Measurements from ENCODE around the gene NHERF1. TPM values are rescaled to one million over a fixed set of nuclear protein-coding genes. Genes with fewer than 3 reads are reported as not detected.

NHERF1 gene
- total RNA-seq (10 to 100 TPM in 2 of 4 donors, 1 to 10 TPM in 2; 6.1 to 11.6 (median 9.7) TPM), polyA plus RNA-seq (7.2 TPM)
- long read RNA-seq, donor 1, transcript SLC9A3R1-201 (6 exons, 1,969 nt) = major isoform, 15 of 15 reads
- long read RNA-seq, donor 1, partial matches to known transcripts = 0 of 15 reads
- long read RNA-seq, donor 1, other reads (novel, unspliced or antisense) = 0 of 15 reads
- long read RNA-seq, donor 2, transcript SLC9A3R1-201 (6 exons, 1,969 nt) = major isoform, 13 of 16 reads
- long read RNA-seq, donor 2, partial matches to known transcripts = 3 of 16 reads
- long read RNA-seq, donor 2, other reads (novel, unspliced or antisense) = 0 of 16 reads
- long read RNA-seq, donor 3, transcript SLC9A3R1-201 (6 exons, 1,969 nt) = major isoform, 18 of 21 reads
- long read RNA-seq, donor 3, partial matches to known transcripts = 0 of 21 reads
- long read RNA-seq, donor 3, other reads (novel, unspliced or antisense) = 1 of 21 reads
- long read RNA-seq, donor 4, transcript SLC9A3R1-201 (6 exons, 1,969 nt) = major isoform, 6 of 7 reads
- long read RNA-seq, donor 4, partial matches to known transcripts = 0 of 7 reads
- long read RNA-seq, donor 4, other reads (novel, unspliced or antisense) = 1 of 7 reads

DNA sequence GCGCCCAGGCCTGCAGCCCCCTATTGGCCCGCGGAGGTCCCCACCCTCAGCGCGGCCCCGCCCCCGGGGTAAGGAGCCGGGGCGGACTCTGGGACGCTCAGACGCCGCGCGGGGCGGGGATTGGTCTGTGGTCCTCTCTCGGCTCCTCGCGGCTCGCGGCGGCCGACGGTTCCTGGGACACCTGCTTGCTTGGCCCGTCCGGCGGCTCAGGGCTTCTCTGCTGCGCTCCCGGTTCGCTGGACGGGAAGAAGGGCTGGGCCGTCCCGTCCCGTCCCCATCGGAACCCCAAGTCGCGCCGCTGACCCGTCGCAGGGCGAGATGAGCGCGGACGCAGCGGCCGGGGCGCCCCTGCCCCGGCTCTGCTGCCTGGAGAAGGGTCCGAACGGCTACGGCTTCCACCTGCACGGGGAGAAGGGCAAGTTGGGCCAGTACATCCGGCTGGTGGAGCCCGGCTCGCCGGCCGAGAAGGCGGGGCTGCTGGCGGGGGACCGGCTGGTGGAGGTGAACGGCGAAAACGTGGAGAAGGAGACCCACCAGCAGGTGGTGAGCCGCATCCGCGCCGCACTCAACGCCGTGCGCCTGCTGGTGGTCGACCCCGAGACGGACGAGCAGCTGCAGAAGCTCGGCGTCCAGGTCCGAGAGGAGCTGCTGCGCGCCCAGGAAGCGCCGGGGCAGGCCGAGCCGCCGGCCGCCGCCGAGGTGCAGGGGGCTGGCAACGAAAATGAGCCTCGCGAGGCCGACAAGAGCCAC, at the start of gene NHERF1:
Gene NHERF1 (plus strand): TSS at position 100 of the 750 bp plus-strand sequence. CDS start 219 bp downstream, at position 319.
- no peaks in the 10 kb centered on the region for H3K9me3 ChIP-seq (ENCODE audit: control insufficient read depth, low read length)
- 1% methylated on average over 90 of the region's 90 CpGs for WGBS
- peak; percentile 97 for ATAC-seq
- peaks cover 6% of the 10 kb centered on the region for H3K4me1 ChIP-seq (ENCODE audit: control insufficient read depth, insufficient read depth, low read length)
- no peaks in the 10 kb centered on the region for H3K27me3 ChIP-seq (ENCODE audit: control insufficient read depth, insufficient read depth)
- H3K27ac ChIP-seq (ENCODE audit: low read length) = peak within 1 kb of the TSS; percentile 53
- peak within 1 kb of the TSS; percentile 73 for H3K4me3 ChIP-seq (ENCODE audit: low read length)
- intact Hi-C loops (cut with DNase I) = loop anchor here in 2 of 4 donors (5.0 kb wide), 3 partner anchors 34 to 209 kb away; no protein-coding TSS in a partner anchor
- peak in 2 of 3 donors; percentile 98 to 99 for DNase-seq

DNA sequence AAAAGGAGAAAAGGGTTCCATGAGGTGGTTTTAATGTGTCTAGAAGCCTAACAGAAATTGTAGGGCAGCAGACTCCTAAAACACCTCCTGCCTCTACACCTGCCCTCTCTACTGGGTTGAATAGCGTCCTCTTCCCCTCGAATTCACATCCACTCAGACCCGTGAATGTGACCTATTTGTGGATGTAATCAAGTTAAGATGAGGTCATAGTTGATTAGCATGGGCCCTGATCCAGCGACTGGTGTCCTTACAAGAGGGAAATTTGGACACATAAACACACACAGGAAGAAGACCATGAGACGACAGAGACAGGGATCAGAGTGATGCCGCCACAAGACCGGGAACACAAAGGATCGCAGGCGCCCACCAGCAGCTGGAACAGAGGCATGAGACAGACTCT, 49.2 kb upstream of the NHERF1 start:
- Histone ChIP-seq H3K4me1 (ENCODE audit: control insufficient read depth, insufficient read depth, low read length) (no peaks in the 10 kb centered on the region), H3K27me3 (ENCODE audit: control insufficient read depth, insufficient read depth) (no peaks in the 10 kb centered on the region), H3K9me3 (ENCODE audit: control insufficient read depth, low read length) (no peaks in the 10 kb centered on the region), H3K4me3 (ENCODE audit: low read length) (no peak overlapping the region), H3K27ac (ENCODE audit: low read length) (no peak overlapping the region)
- no peak for DNase-seq
- WGBS = 66% methylated on average over 9 of the region's 9 CpGs
- intact Hi-C loops (cut with DNase I) = no loop called here
- no peak for ATAC-seq

DNA sequence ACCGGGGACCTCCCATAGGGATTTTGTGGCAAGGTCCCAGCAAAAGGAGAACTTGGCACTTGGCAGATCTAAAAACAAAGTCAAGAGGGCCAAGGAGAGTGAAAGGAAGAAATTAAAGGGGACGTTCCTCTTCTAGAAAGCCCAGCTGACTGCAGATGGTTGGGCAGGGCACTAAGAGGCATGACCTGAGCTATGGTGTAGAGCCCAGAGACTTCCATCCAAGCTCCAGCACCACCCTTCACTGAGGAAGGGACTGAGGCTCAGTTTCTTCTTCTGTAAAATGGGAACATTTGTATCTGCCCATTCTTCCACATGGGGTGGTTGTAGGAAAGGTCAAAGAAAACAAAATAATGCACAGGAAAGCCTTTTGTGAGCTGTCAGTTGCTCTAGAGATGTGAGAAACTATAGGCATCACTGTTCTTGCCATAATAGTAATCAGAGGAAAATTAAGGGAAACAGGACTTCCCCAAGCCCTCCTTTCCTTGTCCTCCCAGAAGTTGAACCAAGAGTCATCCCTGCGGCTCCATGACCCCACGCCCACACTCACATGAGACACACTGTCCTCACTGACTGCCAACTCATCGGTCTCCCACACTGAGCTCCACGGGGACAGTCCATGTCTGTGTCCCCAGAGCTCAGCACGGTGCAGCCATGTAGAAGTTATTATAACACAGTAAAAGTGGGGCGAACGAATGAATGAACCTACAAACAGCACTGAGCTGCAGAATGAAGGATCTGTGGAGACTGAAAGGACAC, 46.1 kb upstream of the NHERF1 start:
- WGBS = 69% methylated on average over 9 of the region's 9 CpGs
- DNase-seq (no peak), ATAC-seq (no peak)
- no peak overlapping the region for H3K27ac ChIP-seq (ENCODE audit: low read length)
- no peaks in the 10 kb centered on the region for H3K27me3 ChIP-seq (ENCODE audit: control insufficient read depth, insufficient read depth)
- H3K4me3 ChIP-seq (ENCODE audit: low read length) = no peak overlapping the region
- H3K4me1 ChIP-seq (ENCODE audit: control insufficient read depth, insufficient read depth, low read length) = no peaks in the 10 kb centered on the region
- intact Hi-C loops (cut with DNase I) = no loop called here
- H3K9me3 ChIP-seq (ENCODE audit: control insufficient read depth, low read length) = no peaks in the 10 kb centered on the region

DNA sequence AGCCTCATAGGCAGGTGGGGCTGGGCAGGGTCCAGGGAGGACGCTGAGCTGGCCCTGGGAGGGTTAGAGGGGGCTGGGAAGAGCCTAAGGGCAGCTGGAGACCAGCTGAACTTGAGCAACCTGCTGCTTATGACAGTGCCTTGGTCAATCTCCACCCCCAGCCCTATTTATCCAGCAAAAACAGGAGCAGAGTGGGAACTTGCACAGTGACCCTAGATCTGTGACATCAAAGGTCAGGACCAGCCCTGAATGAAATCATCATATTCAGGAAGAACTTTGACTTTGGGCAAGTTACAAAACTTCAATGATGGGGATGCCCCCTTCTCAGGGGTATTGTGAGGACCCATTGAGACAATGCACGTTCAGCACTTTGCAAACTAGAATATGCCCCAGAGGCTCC, 45.1 kb upstream of the NHERF1 start:
- WGBS = 55% methylated on average over 2 of the region's 2 CpGs
- Histone ChIP-seq H3K4me3 (ENCODE audit: low read length) (no peak overlapping the region), H3K27me3 (ENCODE audit: control insufficient read depth, insufficient read depth) (no peaks in the 10 kb centered on the region), H3K4me1 (ENCODE audit: control insufficient read depth, insufficient read depth, low read length) (no peaks in the 10 kb centered on the region), H3K9me3 (ENCODE audit: control insufficient read depth, low read length) (no peaks in the 10 kb centered on the region), H3K27ac (ENCODE audit: low read length) (no peak overlapping the region)
- DNase-seq = no peak
- intact Hi-C loops (cut with DNase I) = no loop called here
- no peak for ATAC-seq

DNA sequence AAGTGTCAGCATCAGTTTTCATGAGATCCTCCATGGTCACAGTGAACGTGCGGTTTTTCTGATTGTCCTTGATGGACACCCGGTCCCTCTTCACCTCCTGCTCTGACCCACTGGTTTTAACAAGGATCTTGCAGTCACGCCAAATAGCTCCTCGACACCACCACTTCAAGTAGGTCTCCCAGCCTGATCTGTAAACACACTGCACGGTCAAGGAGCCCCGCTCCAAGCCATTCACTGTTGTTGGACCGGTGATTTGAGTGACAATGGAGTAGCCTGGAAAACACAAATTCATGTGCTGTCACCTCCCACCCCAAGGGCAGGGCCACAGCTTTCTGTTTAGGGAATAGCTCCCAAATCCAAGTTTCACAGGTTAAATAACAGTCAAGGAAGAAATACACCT, 43.9 kb upstream of the NHERF1 start:
- WGBS = 82% methylated on average over 8 of the region's 8 CpGs
- H3K4me1 ChIP-seq (ENCODE audit: control insufficient read depth, insufficient read depth, low read length) = no peaks in the 10 kb centered on the region
- intact Hi-C loops (cut with DNase I) = no loop called here
- no peaks in the 10 kb centered on the region for H3K27me3 ChIP-seq (ENCODE audit: control insufficient read depth, insufficient read depth)
- no peak overlapping the region for H3K27ac ChIP-seq (ENCODE audit: low read length)
- DNase-seq (no peak), ATAC-seq (no peak)
- no peak overlapping the region for H3K4me3 ChIP-seq (ENCODE audit: low read length)
- H3K9me3 ChIP-seq (ENCODE audit: control insufficient read depth, low read length) = no peaks in the 10 kb centered on the region

DNA sequence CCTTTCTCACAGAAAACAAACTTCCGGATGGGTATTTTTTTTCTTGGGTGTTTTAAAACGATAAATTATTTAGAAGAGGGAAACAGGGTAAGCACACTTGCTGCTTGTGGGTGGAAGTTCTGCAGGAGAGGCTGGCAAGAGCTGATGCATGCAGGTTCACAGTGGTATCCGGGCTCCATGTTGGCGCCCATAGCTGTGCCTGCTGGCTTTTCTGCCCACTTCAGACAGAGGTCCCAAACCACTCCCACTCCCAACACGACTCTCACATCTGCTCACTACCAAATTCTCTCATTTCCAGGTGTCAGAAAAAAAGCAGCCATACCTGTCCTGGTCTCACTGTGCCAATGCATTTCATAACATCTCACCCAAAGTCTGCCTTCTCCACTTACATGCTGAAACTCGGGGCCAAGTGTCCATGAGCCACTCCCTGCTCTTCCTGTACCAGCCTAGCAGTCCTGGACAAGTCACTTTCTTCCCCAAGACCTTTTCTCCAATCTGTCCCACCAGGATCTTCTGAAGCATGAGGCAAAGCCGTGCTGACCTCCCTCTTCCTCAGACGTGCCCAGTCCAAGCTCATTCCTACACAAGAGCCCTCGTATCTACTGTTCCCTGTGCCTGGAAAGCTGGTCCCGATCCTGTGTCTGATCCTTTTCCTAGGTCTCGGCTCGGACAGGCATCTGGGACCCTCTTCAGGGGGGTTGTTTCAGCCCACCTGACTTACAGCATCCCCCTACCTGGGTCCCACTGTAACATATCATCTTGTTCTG, 37.2 kb upstream of the NHERF1 start:
- no peak overlapping the region for H3K4me3 ChIP-seq (ENCODE audit: low read length)
- no peaks in the 10 kb centered on the region for H3K4me1 ChIP-seq (ENCODE audit: control insufficient read depth, insufficient read depth, low read length)
- peaks cover 2% of the 10 kb centered on the region for H3K27me3 ChIP-seq (ENCODE audit: control insufficient read depth, insufficient read depth)
- ATAC-seq = peak in 1 of 2 donors; percentile 29
- no peaks in the 10 kb centered on the region for H3K9me3 ChIP-seq (ENCODE audit: control insufficient read depth, low read length)
- no peak overlapping the region for H3K27ac ChIP-seq (ENCODE audit: low read length)
- 61% methylated on average over 12 of the region's 12 CpGs for WGBS
- DNase-seq = peak in 1 of 3 donors; percentile 5
- intact Hi-C loops (cut with DNase I) = no loop called here

DNA sequence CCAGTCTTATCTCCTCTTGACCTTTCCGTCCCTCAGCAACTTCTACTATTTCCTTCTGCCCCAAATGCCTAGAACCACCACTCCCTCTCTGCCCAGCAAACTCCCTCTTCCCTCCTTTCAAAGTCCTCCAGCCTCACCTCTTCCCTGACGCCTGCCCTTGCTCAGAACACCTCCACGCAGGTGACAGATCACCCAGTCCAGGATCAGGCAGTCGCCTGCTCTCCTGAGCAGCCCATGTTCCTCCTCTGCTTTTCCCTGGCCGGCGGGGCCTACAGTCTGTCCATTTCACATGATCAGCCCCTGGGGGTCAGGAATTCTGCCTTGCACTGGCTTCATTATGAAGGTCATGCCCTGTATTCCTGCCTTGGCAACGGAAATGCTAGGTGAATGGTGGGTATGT, 36.1 kb upstream of the NHERF1 start:
- Histone ChIP-seq H3K27me3 (ENCODE audit: control insufficient read depth, insufficient read depth) (peaks cover 2% of the 10 kb centered on the region), H3K4me1 (ENCODE audit: control insufficient read depth, insufficient read depth, low read length) (no peaks in the 10 kb centered on the region), H3K27ac (ENCODE audit: low read length) (no peak overlapping the region), H3K9me3 (ENCODE audit: control insufficient read depth, low read length) (no peaks in the 10 kb centered on the region), H3K4me3 (ENCODE audit: low read length) (no peak overlapping the region)
- 56% methylated on average over 7 of the region's 7 CpGs for WGBS
- peak in 1 of 3 donors; percentile 19 for DNase-seq
- intact Hi-C loops (cut with DNase I) = no loop called here
- no peak for ATAC-seq

DNA sequence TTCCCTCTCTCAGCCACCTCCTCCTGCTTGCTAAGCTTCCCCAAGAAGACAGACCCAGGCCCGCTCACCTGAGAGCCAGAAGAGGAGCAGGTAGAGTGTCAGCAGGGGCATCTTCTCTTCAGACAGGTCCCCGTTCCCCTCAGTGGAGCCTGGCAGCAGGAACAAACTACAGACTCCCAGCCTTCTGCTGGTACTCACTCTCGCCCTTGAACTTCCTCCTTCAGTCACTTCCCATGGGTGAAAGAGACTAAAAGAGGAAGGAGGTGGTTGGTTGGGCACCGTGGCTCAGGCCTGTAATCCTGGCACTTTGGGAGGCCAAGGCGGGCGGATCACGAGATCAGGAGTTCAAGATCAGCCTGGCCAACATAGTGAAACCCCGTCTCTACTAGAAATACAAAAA, 35.7 kb upstream of the NHERF1 start, which contains the start of gene CD300LF:
Gene CD300LF (minus strand): TSS at position 168 of the 400 bp plus-strand sequence. CDS start 57 bp downstream, at position 111.
- Histone ChIP-seq H3K27ac (ENCODE audit: low read length) (no peak within 1 kb of the TSS), H3K4me3 (ENCODE audit: low read length) (no peak within 1 kb of the TSS), H3K27me3 (ENCODE audit: control insufficient read depth, insufficient read depth) (peaks cover 2% of the 10 kb centered on the region), H3K4me1 (ENCODE audit: control insufficient read depth, insufficient read depth, low read length) (no peaks in the 10 kb centered on the region), H3K9me3 (ENCODE audit: control insufficient read depth, low read length) (no peaks in the 10 kb centered on the region)
- intact Hi-C loops (cut with DNase I) = no loop called here
- DNase-seq (peak in 2 of 3 donors; percentile 66), ATAC-seq (peak; percentile 43 to 62)
- WGBS = 75% methylated on average over 8 of the region's 8 CpGs

DNA sequence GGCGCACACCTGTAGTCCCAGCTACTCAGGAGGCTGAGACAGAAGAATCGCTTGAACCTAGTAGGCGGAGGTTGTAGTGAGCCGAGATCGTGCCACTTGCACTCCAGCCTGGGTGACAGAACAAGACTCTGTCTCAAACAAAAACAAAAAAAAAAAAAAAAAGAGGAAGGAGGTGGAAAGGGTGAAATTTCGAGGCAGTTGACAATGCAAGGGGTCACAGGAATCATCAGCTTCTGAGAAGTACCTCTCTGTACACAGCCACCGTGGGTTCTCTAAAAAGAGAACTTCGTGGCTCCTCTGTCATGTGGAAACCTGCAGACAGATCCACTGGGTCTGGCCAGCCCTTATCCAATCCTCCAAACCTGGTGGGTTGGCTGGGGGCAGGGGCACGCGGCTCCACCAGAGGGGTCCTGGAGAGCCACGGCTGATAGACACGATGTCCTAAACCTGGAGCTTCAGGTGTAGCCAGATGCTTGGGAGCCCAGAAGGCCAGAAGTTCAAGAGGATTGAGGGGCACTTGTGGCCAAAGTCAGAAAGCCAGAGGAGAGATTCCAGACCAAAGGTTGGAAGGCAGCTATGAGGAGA, 35.2 kb upstream of the NHERF1 start:
- Histone ChIP-seq H3K27me3 (ENCODE audit: control insufficient read depth, insufficient read depth) (peaks cover 2% of the 10 kb centered on the region), H3K4me3 (ENCODE audit: low read length) (no peak overlapping the region), H3K9me3 (ENCODE audit: control insufficient read depth, low read length) (no peaks in the 10 kb centered on the region), H3K4me1 (ENCODE audit: control insufficient read depth, insufficient read depth, low read length) (no peaks in the 10 kb centered on the region), H3K27ac (ENCODE audit: low read length) (no peak overlapping the region)
- DNase-seq (peak in 1 of 3 donors; percentile 49), ATAC-seq (no peak)
- WGBS = 80% methylated on average over 12 of the region's 12 CpGs
- intact Hi-C loops (cut with DNase I) = no loop called here

DNA sequence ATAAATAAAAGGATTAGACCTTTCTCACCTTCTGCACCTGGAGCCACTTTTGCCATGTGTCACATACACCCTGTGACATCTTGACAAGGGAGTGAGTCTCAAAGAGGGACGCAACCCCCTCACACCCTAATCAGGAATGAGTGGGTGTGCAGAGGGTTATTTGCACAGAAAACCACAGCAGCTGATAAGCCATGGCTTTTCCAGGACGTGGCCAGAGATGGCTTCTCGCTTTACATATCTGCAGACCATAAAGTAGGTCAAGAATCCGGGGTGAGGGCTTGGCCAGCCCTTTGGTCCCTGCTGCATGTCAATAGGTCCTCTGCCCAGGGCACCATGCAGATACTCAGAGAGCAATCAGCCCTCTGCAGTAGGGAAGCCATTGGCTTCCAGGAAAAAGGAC, 33.3 kb upstream of the NHERF1 start:
- Histone ChIP-seq H3K27ac (ENCODE audit: low read length) (no peak overlapping the region), H3K4me3 (ENCODE audit: low read length) (no peak overlapping the region), H3K27me3 (ENCODE audit: control insufficient read depth, insufficient read depth) (peaks cover 2% of the 10 kb centered on the region), H3K4me1 (ENCODE audit: control insufficient read depth, insufficient read depth, low read length) (no peaks in the 10 kb centered on the region), H3K9me3 (ENCODE audit: control insufficient read depth, low read length) (no peaks in the 10 kb centered on the region)
- WGBS = 25% methylated on average over 4 of the region's 4 CpGs
- ATAC-seq (no peak), DNase-seq (peak in 1 of 3 donors; percentile 7)
- intact Hi-C loops (cut with DNase I) = no loop called here
